IPS-NIHi11 (cell line): ENCODE data around the gene ADAMTS20.
A peak's percentile ranks its signal among the peaks of the same experiment; 100 is the strongest.
"Not testable (repeated sequence)": the region's sequence is repeated elsewhere in the genome, so short reads cannot be mapped to it uniquely, and the experiment has no call there.

Source experiments
- DNase-seq: peaks from one replicate; pipeline ENCODE4 v3.0.0; 2012; ENCODE audit warnings: mixed read lengths, low spot score

The ADAMTS20 gene, protein sequence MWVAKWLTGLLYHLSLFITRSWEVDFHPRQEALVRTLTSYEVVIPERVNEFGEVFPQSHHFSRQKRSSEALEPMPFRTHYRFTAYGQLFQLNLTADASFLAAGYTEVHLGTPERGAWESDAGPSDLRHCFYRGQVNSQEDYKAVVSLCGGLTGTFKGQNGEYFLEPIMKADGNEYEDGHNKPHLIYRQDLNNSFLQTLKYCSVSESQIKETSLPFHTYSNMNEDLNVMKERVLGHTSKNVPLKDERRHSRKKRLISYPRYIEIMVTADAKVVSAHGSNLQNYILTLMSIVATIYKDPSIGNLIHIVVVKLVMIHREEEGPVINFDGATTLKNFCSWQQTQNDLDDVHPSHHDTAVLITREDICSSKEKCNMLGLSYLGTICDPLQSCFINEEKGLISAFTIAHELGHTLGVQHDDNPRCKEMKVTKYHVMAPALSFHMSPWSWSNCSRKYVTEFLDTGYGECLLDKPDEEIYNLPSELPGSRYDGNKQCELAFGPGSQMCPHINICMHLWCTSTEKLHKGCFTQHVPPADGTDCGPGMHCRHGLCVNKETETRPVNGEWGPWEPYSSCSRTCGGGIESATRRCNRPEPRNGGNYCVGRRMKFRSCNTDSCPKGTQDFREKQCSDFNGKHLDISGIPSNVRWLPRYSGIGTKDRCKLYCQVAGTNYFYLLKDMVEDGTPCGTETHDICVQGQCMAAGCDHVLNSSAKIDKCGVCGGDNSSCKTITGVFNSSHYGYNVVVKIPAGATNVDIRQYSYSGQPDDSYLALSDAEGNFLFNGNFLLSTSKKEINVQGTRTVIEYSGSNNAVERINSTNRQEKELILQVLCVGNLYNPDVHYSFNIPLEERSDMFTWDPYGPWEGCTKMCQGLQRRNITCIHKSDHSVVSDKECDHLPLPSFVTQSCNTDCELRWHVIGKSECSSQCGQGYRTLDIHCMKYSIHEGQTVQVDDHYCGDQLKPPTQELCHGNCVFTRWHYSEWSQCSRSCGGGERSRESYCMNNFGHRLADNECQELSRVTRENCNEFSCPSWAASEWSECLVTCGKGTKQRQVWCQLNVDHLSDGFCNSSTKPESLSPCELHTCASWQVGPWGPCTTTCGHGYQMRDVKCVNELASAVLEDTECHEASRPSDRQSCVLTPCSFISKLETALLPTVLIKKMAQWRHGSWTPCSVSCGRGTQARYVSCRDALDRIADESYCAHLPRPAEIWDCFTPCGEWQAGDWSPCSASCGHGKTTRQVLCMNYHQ (N-terminal part only)

DNA sequence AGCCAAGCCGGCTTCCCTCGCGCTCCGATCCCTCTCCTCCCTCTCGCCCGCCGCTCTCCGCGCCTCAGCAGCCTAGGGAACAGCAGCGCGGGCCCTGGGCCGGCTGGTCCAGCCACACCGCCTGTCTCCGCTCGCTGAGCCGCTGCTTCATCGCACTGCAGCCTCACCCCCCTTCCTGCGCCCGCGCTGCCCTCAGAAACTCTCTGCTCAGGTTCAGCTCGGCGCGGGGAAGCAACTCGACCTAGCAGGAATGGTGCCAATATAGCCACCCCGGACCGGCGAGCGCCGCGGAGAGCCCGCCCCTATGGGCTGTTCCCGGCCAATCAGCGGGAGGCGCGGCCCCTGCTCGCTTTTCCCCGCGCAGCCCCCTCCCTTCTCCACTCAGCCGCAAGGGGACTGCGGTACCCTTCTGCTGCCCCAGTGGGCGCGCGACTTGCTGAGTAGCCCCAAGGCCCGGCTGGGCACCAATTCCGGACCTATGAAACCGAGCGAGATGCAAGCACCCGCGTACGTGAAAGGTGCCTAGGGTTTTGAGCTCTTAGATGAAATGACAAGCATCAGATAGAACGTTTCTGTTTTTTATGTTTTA is at the start of gene ADAMTS20:
Gene ADAMTS20, minus strand, starts transcription at position 233 of the 589 bp plus-strand sequence. CDS start 282 bp downstream, outside the sequence.
- DNase-seq: peak; percentile 91

- DNase-seq: no peak
Measured at GRCh38 chr12:43599708-43600107, 47.7 kb upstream of the ADAMTS20 start.

- DNase-seq: no peak
Measured at GRCh38 chr12:43599066-43599465, 47.1 kb upstream of the ADAMTS20 start.

DNA sequence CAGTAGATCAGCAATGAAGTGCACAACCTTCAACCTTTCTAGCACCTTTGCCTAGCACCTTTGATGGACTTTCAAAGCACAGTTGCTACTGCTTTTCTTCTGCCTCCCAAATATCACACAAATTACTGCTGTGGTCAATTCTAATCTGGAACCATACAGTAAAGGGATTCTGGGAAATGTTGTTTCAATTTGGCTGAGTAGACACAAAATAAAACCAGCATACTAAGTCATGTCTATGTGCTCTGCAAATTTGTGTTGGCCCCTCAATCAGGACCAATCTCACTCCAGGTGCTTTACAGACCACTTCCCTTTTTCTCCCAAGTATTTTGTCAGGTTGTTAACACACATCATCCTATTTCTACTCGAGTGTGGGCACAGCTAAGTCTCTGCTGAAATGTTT is 38.3 kb upstream of the ADAMTS20 start:
- DNase-seq: no peak

- no peak for DNase-seq
Measured at GRCh38 chr12:43586646-43587245, 34.7 kb upstream of the ADAMTS20 start.

GRCh38 chr12:43585676-43586075 is 33.7 kb upstream of the ADAMTS20 start:
- no peak for DNase-seq

GRCh38 chr12:43580601-43581000 is 28.6 kb upstream of the ADAMTS20 start:
- DNase-seq: no peak

- no peak for DNase-seq
Measured at GRCh38 chr12:43579206-43579605, 27.2 kb upstream of the ADAMTS20 start.

- no peak for DNase-seq
Measured at GRCh38 chr12:43578782-43579181, 26.8 kb upstream of the ADAMTS20 start.

DNA sequence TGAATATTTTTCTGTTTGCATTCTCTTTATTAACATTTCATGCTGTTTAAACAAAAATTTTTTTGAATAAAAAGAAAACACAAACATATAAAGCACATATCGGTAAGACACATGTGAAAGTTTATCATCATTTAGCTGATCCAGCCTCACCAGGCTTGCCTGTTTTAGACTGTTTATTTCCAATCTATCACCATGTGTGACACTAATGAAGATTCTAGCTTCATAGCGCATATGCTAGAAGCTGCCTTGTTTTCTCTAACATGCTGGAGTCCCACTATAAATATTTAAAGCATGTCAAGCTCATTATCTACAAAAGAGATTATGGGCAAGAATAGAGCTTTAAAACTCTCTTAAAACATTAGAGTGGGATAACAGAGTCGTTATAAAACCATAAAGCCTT is 25.4 kb upstream of the ADAMTS20 start:
- no peak for DNase-seq

GRCh38 chr12:43576162-43576561 is 24.2 kb upstream of the ADAMTS20 start:
- no peak for DNase-seq

DNA sequence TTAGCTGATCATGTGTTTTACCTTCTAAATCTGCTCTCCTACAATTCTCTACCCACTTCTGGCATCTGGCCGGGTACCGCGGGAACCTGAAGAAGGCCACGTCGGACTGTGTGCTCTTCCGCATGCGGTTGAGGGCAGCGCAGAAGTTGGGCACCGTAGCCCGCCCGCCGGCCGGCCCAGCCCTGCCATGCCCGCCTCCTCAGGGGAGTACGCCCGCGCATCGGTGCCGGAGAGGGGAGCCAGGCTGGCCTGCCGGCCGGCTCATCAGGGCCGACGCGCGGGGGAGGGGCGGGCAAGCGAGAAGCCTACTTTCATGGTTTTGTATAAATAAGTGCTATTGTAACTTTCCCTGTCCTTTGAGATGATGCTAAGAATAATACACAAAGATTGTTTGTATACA is 19.9 kb upstream of the ADAMTS20 start:
- no peak for DNase-seq

DNA sequence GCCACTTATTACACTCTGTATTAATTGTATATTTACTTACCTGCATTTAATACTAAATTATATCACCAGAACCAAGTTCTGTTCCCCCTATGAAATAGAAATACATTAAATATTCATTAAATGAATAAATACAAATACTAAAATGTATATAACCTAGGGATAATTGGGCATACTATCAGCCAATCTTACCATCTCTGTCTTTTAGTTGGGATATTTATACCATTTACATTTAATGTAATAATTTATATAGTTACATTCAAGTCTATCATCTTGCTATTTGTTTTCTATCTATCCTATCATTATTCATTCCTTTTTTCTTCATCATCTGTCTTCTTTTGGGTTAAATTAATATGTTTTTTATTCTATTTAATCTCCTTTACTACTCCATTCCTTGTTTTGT is 4.1 kb upstream of the ADAMTS20 start:
- no peak for DNase-seq

- DNase-seq: peak; percentile 42
Measured at GRCh38 chr12:43551279-43551970, 578 bp downstream of the ADAMTS20 start.

DNA sequence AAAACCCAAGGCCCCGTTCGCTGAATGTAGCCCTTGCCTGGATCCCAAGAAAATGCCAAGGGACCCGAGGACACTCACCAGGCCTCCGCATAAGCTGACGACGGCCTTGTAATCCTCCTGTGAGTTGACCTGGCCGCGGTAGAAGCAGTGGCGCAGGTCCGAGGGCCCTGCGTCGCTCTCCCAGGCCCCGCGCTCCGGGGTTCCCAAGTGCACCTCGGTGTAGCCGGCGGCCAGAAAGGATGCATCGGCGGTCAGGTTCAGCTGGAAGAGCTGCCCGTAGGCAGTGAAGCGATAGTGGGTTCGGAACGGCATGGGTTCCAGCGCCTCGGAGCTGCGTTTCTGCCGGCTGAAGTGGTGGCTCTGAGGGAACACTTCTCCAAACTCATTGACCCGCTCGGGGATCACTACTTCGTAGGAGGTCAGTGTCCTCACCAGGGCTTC is 1.2 kb downstream of the ADAMTS20 start:
- DNase-seq: peak; percentile 10

- no peak for DNase-seq
Measured at GRCh38 chr12:43544703-43545102, 7.3 kb downstream of the ADAMTS20 start.

DNA sequence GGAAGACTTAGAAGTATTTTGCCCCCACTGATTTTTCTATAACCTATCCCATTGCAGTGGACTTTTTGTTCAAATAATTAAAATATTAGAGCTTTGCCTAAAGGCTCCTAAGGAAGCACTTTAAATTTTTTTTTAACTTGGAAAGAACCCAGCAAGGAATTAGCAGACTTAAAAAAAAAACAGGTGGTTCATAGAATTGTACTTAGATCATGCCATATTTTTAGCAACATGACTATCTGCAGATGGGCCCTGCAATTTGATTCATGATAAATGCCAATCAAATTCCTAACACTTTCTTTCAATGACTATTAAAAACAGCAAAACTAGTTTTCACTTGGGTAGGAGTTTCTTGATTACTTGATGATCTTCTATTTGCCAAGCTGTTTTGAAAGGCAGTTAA is 11.5 kb downstream of the ADAMTS20 start:
- no peak for DNase-seq

- DNase-seq: not testable (repeated sequence)
Measured at GRCh38 chr12:43537675-43538074, 14.3 kb downstream of the ADAMTS20 start.

DNA sequence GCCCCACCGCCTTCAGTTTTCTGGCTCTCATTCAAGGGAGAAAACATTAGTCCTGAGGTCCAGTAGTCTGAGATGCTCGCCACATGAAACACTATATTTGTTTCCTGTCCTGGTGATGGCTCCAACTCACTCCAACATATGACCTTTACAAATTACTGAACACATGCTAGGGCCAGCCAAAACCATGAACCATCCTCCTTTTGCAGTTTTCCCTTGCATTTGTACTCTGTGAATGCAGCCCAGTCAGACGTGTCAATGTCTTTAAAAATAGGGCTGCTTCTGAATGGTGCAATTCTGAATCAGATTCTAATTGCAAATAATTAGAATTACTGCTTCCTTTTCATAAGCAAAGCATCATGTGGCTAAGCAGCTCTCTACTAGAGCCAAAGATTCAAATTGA is 36.0 kb downstream of the ADAMTS20 start:
- DNase-seq: no peak

DNA sequence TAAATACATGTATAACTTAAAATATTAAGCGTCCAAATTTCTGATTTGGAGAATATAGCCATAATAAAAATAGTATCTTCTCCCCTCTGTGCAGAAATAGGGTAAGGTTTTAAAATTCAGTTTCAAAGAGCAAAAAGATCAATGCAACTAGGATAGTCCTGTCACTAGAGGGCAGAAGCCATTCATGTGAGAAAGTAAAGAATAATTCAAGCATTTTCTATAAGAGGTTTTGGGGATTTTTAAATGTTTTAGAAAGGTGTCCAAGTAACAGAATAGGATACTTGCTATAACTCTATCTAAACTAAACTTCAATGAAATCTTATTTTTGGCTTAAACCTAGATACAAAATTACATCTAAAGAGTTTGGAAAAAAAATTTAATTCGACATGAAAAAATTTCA is 50.3 kb downstream of the ADAMTS20 start:
- peak; percentile 22 for DNase-seq
